Tibial artery (tissue), 4 donors: ENCODE measurements around the gene CFAP65.

ENCODE experiments used
- DNase-seq, 2 donors: peaks; one replicate each; pipeline ENCODE4 v3.0.0-alpha.2; 2019
- H3K27ac ChIP-seq, 2 donors: fragments of 200-600 bp; sonication (generic) in 1 of 2; 1 replicate in 1 of 2; 2 replicates in 1 of 2; pipeline ENCODE4 v1.5.1; 2018 to 2019; ENCODE audit warnings: mild to moderate bottlenecking in 1 of 2
- H3K27me3 ChIP-seq, 2 donors: fragments of 200-600 bp; sonication (generic) in 1 of 2; one replicate each; pipeline versions ENCODE4 v1.5.1 to v1.6.0; 2016 to 2019
- H3K36me3 ChIP-seq, 3 donors: fragments of 200-600 bp; sonication (generic) in 2 of 3; one replicate each; pipeline ENCODE4 v1.5.1; 2016 to 2019; ENCODE audit warnings: mild to moderate bottlenecking in 2 of 3
- H3K4me1 ChIP-seq, 4 donors: fragments of 200-600 bp; sonication (generic) in 2 of 4; 1 replicate in 3 of 4; 2 replicates in 1 of 4; pipeline ENCODE4 v1.5.1; 2016 to 2019
- H3K4me3 ChIP-seq, 2 donors: fragments of 200-600 bp; sonication (generic) in 1 of 2; 1 replicate in 1 of 2; 2 replicates in 1 of 2; pipeline ENCODE4 v1.5.1; 2018 to 2019; ENCODE audit warnings: mild to moderate bottlenecking in 2 of 2
- H3K9me3 ChIP-seq, 3 donors: fragments of 200-600 bp; sonication (generic) in 1 of 3; one replicate each; pipeline ENCODE4 v1.5.1; 2016 to 2019
- intact Hi-C: fragments of 100-400 bp; cut with DNase I; formaldehyde crosslinking; loops from one replicate; pipeline ENCODE4 v1.15.0; 2023; ENCODE audit warnings: low total_unique reads
- TF ChIP-seq, protein P1 (sequence below), 2 experiments: fragments of 200-600 bp in 1 of 2; fragments of 450-650 bp in 1 of 2; IDR thresholded peaks; one replicate each; pipeline ENCODE4 v1.5.1; 2017 to 2019; ENCODE audit warnings: antibody characterized with exemption in 2 of 2, mild to moderate bottlenecking in 1 of 2, moderate library complexity in 1 of 2

Gene CFAP65

DNA sequence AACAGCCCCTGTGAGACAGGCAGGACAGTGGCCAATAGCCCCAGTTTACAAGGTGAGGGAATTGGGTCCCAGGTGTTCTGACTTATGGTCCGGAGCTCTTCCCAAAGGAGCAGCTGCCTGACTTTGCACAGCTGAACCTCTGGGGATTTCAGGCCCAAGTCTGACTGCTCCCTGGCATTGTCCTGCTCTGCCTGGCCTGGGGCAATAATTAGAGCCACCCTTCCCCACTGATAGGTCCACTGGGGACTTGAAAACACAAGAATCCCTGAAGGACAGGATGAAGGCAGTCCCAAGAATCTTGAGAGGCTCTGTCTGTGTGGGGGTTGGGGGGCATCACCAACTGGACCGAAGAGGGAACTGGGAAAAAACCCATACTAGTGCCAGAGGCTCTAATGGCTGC is 52.7 kb downstream of the CFAP65 start:
- peaks cover 6 to 100% of the 10 kb centered on the region in 2 donors for H3K27me3 ChIP-seq
- H3K9me3 ChIP-seq = no peaks in the 10 kb centered on the region
- H3K4me3 ChIP-seq = no peak overlapping the region
- peaks cover 0 to 34% (median 32%) of the 10 kb centered on the region in 4 donors for H3K4me1 ChIP-seq
- H3K36me3 ChIP-seq = no peaks in the 10 kb centered on the region
- H3K27ac ChIP-seq = no peak overlapping the region
- intact Hi-C loops = no loop called here
- no peak for DNase-seq
- TF ChIP-seq, protein P1, sequence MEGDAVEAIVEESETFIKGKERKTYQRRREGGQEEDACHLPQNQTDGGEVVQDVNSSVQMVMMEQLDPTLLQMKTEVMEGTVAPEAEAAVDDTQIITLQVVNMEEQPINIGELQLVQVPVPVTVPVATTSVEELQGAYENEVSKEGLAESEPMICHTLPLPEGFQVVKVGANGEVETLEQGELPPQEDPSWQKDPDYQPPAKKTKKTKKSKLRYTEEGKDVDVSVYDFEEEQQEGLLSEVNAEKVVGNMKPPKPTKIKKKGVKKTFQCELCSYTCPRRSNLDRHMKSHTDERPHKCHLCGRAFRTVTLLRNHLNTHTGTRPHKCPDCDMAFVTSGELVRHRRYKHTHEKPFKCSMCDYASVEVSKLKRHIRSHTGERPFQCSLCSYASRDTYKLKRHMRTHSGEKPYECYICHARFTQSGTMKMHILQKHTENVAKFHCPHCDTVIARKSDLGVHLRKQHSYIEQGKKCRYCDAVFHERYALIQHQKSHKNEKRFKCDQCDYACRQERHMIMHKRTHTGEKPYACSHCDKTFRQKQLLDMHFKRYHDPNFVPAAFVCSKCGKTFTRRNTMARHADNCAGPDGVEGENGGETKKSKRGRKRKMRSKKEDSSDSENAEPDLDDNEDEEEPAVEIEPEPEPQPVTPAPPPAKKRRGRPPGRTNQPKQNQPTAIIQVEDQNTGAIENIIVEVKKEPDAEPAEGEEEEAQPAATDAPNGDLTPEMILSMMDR (IDR thresholded peaks at IDR 0.05) = no peak

DNA sequence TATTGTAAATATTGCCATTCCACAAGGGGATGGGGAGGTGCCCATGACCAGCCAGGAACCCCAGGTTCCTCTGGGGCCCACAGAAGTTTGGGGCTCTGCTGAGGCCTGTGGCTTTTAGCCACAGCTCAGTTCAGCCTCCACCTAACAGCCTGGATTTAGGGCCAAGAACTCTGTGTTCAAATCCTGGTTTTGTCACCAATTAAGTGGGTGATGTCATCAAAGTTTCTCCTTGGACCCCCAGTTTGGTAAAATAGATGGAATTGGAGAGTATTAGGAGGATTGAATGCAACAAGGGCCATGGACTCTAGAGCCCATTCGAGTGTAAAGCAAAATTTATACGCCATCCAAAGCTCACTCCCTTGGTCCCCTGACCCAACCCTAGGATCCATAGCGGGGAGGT is 53.2 kb downstream of the CFAP65 start:
- H3K9me3 ChIP-seq = no peaks in the 10 kb centered on the region
- no peak overlapping the region for H3K4me3 ChIP-seq
- no peak overlapping the region for H3K27ac ChIP-seq
- no peak for DNase-seq
- H3K4me1 ChIP-seq = peaks cover 0 to 30% (median 27%) of the 10 kb centered on the region in 4 donors
- intact Hi-C loops = no loop called here
- TF ChIP-seq, protein P1 (IDR thresholded peaks at IDR 0.05) = no peak
- H3K27me3 ChIP-seq = peaks cover 4 to 100% of the 10 kb centered on the region in 2 donors
- H3K36me3 ChIP-seq = no peaks in the 10 kb centered on the region

DNA sequence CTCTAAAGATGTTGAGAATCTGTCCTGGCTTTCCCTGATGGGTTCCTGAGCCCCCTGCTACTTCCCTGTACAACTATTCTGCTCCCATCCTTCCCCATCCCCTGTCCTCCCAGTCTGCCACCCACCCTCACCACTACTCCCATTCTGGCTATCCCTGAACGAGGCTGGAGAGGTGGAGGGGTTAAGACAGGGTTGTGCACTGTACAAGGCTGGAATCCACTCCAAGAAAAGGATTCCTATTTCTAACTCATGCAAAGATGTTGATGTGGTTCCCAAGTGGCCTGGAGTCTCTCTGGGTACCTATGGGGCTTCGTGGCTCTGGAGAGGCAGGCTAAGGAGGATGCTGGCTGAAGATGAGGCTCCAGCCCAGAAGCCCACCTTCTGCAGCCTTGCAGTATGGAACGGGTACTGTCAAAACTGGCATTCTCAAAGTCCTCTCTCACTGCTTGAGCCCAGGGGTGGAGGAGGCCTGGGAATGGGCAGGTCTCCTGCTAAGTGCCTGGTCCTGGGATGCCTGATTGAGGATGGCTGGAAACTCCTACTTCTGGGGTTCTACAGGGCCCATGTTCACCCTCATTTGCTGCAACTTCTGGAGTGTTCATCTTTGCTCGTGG is 55.1 kb downstream of the CFAP65 start:
- Histone ChIP-seq H3K27me3 (peaks cover 5 to 100% of the 10 kb centered on the region in 2 donors), H3K27ac (no peak overlapping the region), H3K36me3 (no peaks in the 10 kb centered on the region), H3K4me1 (peaks cover 0 to 39% (median 33%) of the 10 kb centered on the region in 4 donors), H3K4me3 (no peak overlapping the region), H3K9me3 (no peaks in the 10 kb centered on the region)
- TF ChIP-seq, protein P1 (IDR thresholded peaks at IDR 0.05) = no peak
- DNase-seq = no peak
- intact Hi-C loops = no loop called here

DNA sequence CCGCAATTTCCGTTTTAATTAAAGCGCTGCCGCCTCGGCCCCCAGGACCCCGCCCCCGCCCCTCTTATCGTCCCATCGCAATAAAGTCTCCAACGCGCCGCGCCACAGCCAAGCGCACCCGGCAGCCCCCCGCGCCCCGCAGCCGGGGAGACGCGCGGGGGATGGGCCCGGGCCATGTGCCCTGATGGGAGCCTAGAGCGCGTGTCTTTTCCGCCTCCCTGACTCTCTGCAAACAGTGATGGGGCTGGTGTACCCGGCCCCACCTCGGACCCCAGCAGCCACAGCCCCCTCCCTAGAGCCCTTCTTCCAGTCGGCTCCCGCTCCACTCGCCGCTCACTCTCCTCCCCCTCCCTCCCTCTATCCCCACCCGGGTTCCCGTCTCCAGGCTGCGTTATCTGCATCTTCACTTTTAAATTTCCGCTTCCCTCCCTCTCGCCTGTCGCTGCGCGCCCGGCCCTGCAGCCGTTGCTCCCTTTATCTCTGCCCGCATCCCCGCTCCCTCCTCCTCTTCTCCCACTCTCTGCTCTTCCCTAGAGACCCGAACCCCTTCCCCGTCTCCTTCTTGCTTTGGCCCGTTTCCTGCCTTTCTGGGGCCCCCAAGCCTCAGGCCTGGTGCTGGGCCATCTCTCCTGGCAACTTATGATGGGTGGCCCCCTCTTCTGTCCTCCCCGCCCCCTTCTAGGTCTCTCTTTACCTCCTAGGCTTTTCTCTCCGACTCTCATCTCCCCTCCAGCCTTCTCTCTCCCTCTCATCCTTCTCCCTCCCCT is 55.8 kb downstream of the CFAP65 start:
- no peak overlapping the region for H3K27ac ChIP-seq
- peaks cover 0 to 46% (median 39%) of the 10 kb centered on the region in 4 donors for H3K4me1 ChIP-seq
- TF ChIP-seq, protein P1 (IDR thresholded peaks at IDR 0.05) = no peak
- peaks cover 5 to 100% of the 10 kb centered on the region in 2 donors for H3K27me3 ChIP-seq
- no peaks in the 10 kb centered on the region for H3K9me3 ChIP-seq
- peak overlapping the region in 1 of 2 donors; percentile 12 for H3K4me3 ChIP-seq
- intact Hi-C loops = no loop called here
- H3K36me3 ChIP-seq = no peaks in the 10 kb centered on the region
- DNase-seq = no peak

DNA sequence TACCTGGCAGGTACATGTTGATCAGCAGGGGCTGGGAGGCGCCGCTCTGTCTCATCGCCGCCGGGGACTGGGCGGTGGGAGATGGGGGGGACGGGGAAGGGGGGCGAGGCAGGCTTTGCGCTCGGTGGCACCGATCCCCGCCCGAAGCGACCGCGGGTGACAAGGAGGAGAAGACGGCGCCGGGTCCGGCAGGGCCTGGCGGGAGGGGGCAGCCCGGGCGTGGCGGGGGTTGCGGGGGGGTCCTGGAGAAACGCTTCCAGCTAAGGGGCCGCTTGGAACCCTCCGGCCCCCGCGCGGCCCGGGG is 56.3 kb downstream of the CFAP65 start, which contains the start of gene FEV:
Gene FEV, minus strand, starts transcription at position 164 of the 304 bp plus-strand sequence. Its CDS starts 109 bp downstream, at position 55.
- no peaks in the 10 kb centered on the region for H3K36me3 ChIP-seq
- peaks cover 0 to 49% (median 41%) of the 10 kb centered on the region in 4 donors for H3K4me1 ChIP-seq
- peaks cover 7 to 100% of the 10 kb centered on the region in 2 donors for H3K27me3 ChIP-seq
- peak within 1 kb of the TSS in 1 of 2 donors; percentile 12 for H3K4me3 ChIP-seq
- no peak for DNase-seq
- no peaks in the 10 kb centered on the region for H3K9me3 ChIP-seq
- TF ChIP-seq, protein P1 (IDR thresholded peaks at IDR 0.05) = no peak
- no peak within 1 kb of the TSS for H3K27ac ChIP-seq
- intact Hi-C loops = no loop called here
